Stimulated activated CD8-positive, alpha-beta memory T cell treated with anti-CD3 and anti-CD28 coated beads, Interleukin-7, amount 100 ng/mL, for 1 hour (primary cell): ENCODE data around the gene PHLDA1.
"Not testable (repeated sequence)": the region's sequence is repeated elsewhere in the genome, so short reads cannot be mapped to it uniquely, and the experiment has no call there.

Experiments used
- DNase-seq, 2 donors: peaks; one replicate each; pipeline ENCODE4 v3.0.0-alpha.2; 2020; ENCODE audit warnings: low read depth in 2 of 2

The PHLDA1 gene

GRCh38 chr12:76018672-76019071 is 12.9 kb downstream of the PHLDA1 start:
- no peak for DNase-seq

- DNase-seq, result no peak
Observed at GRCh38 chr12:76018111-76018510, 13.5 kb downstream of the PHLDA1 start.

DNA sequence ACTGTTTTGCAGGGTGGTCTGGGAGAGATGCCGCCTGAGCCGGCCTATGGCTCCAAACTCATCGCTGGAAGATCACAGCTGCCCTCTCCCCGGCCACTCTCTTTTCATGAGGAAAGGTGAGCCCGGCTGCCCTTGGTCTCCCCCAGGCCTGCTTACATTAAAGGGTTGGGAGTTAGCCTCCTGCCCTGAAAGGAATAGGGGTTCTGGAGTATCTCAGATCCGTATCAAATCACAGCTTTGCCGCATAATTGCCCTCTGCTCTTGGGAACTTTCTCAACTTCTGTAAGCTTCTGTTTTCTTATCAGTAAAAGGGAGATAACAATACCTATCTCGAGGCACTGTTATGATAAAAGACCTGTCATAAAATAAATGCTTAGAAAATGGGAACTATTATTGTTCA is 17.6 kb downstream of the PHLDA1 start:
- no peak for DNase-seq

- no peak for DNase-seq
Observed at GRCh38 chr12:76013603-76014002, 18.0 kb downstream of the PHLDA1 start.

GRCh38 chr12:76012644-76013043 is 18.9 kb downstream of the PHLDA1 start:
- DNase-seq, result no peak

GRCh38 chr12:76010732-76011458 is 20.7 kb downstream of the PHLDA1 start:
- DNase-seq, result no peak

GRCh38 chr12:76008428-76008827 is 23.1 kb downstream of the PHLDA1 start:
- no peak for DNase-seq

DNA sequence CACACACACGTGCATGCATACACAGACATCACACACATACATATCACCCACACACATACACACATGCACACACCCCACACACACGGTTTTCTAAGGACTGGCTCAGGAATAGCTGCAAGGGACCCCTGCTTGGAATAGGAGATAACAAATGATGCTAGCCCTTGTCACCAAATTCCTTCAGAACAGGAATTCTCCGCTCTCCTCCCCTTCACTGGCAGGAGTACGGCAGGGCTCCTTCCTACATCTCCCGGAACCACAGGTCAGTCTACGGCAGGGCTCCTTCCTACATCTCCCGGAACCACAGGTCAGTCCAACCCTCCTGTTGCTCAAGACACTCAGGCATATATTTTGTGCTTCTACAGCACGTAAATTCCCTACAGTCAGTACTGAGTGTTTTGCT is 23.9 kb downstream of the PHLDA1 start:
- DNase-seq, result no peak

- no peak for DNase-seq
Observed at GRCh38 chr12:76006028-76006925, 25.3 kb downstream of the PHLDA1 start.

DNA sequence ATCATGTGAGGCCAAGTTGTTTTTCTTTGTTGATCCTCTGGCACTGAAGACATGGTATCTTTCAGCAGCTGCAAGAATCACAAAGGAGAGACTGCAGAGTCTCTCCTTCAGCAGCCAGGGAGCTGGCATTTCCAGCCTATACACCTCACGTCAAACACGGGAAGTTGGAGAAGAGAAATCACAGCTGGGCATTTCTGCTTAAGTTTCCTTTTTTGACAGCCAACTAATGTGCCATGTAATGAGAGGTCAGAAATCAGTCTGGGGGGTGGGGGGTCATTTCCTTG is 28.3 kb downstream of the PHLDA1 start:
- DNase-seq, result no peak

- no peak for DNase-seq
Observed at GRCh38 chr12:76002598-76003354, 28.8 kb downstream of the PHLDA1 start.

DNA sequence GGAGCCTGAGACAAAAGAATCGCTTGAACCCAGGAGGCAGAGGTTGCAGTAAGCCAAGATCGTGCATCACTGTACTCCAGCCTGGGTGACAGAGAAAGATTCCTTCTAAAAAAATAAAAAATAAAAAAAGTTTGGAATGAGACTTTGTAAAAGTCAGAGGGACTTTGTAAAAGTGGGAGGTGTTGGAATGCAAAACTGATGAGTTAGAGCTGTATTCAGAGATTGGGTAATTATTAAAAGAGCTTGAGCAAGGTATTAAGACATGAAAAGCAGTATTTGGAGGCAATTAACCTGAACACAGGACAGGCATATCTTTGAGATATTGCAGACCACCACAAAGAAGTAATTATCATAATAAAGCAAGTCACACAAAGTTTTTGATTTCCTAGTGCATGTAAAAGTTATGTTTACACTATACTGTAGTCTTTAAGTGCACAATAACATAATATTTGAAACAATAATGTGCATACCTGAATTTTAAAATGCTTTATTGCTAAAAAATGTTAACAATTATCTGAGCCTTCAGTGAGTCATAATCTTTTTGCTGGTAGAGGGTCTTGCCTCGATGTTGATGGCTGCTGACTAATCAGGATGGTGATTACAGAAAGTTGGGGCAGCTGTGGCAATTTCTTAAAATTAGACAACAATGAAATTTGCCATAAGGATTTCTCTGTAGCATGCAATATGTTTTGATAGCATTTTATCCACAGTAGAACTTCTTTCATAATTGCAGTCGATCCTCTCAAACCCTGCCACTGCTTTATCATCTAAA is 33.1 kb downstream of the PHLDA1 start:
- DNase-seq, result no peak

DNA sequence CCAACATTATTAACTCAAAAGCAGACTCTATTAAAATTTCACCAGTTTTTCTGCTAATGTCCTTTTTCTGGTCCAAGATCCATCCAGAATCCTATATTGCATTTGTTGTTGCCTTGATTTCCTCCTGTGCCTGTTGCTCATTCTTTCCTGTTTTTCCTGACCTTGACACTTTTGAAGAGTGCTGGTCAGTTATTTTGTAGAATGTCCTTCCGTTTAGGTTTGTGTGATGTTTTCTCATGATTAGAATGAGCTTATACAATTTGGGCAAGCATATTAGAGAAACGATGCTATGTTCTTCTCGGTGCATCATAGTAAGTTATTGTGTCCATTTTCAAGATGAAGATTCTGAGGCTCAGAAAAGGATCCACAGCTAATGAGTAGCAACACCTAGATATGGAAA is 33.9 kb downstream of the PHLDA1 start:
- no peak for DNase-seq

DNA sequence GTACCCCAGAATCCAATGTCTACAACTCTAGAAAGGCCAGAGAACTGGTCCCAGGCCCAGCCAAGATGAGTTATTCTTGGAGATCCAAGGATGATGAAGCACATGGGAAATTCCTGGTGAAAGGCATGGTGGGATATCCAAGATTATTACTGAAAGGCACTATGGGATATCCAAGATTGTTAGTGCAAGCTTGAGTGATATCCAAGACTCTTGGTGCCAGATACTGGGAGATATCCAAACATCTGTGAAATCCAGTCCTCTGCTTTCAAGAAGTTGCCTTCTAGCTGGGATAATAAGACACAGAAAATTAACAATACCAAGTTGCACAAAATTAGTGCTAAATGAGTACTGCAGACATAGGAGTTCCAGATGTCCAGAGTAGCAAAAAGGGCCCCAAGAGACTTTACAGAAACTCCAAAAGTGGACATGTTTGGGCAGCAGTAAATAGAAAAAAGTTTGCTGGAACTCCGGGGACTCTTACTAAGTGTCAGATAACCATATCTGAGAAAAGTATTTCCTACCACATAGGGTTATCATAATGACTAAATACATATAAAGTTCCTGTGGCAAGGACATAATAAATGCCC is 34.6 kb downstream of the PHLDA1 start:
- no peak for DNase-seq

DNA sequence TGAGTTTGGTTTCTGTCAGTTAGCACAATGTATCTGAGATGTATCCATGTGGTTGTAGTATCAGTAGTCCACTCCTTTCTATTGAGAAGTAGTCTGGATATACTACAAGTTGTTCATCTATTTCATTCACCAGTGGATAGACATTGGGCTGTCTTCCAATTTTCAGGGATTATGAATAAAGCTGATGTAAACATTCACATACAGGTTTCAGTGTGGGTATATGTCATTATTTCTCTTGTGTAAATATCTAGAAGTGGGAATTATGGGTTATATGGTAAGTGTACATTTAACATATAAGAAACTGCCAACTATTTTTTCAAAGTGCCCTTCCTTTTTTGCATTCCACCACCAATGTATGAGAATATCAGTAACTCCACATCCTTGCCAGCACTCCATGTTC is 35.9 kb downstream of the PHLDA1 start:
- DNase-seq, result no peak

DNA sequence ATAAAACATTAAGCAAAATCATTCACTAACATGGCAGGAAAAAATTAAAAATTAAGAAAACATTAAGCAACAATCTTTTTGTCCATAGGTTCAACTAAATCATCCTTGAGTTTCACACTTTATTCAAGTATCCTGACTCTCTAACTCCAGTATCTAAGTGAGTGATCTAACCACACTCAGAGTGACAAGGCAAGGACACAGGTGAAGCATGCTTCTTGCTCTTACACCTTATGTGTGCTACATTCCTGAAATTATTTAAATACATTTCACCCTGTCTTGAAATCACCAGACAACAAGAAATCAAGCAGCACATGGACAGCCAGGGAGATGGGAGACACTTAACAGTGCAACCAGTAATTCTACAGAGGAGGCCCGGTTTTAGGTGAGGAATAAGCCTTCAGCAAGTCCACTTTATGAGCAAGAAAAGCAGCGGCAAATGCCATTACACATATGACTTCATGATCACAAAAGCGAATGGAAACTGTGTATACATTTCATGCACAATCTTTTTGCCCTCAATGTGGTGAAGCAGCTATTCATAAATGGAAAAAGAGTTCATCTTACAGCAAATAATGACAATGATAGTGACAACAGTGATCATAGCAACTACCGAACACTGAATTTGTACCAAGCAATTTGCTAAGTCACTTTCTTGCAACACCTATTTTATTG is 37.4 kb downstream of the PHLDA1 start:
- no peak for DNase-seq

DNA sequence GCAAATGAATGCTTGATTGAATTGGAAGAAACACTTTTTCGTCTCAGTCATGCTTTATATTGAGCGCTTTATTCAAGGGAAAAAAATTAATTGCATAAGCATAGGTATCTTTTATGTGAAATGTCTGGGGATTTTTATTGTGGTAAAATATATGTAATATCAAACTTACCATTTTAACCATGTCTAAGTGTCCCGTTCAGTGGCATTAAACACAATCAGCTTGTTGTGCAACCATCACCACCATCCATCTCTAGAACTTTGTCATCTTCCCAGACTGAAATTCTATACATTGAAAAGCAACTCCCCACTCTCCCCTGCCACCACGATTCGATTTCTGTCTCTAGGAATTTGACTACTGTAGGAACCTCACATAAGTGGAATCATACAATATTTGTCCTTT is 39.8 kb downstream of the PHLDA1 start:
- DNase-seq, result no peak

DNA sequence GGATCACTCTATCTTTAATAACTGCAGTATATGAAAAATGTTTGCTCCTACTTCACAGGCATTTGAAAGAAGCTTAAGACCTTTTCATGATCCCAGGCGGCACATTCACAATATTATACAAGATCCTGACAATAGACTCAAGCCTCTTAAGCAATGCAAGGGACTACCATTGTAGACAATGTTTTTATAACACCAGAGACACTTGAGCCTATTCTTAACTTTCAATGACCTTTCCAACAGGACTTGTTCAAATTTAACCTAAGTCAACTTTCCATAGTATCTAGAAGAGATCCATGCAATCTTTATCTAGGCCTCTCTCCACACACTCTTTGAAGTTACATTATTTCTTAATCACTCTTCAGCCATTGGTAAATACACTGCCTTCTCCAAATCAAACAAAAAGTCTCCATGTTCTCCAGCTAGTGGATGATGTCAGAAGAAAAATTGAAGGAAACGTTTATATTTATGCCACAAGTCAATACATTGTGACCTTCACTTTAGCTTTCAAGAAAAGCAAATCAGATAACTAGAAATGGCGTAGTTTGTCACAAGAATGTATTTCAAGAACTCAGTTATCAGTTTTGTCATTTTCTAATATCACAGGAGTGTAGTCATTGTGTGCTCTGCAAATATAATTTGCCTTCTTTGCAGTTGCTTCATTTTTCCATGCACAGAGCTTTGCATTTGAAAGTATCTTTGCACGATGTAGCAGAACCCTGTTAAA is 41.2 kb downstream of the PHLDA1 start:
- no peak for DNase-seq

DNA sequence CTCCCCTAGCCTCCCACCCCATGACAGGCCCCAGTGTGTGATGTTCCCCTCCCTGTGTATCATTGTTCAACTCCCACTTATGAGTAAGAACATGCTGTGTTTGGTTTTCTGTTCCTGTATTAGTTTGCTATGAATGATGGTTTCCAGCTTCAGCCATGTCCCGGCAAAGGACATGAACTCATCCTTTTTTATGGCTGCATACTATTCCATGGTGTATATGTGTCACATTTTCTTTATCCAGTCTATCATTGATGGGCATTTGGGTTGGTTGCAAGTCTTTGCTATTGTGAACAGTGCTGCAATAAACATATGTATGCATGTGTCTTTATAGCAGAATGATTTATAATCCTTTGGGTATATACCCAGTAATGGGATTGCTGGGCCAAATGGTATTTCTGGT is 43.9 kb downstream of the PHLDA1 start:
- not testable (repeated sequence) for DNase-seq
